Motor neuron (in vitro differentiated cells): ENCODE data around the gene SNX8. TPM values are rescaled to one million over a fixed set of nuclear protein-coding genes. Genes with fewer than 3 reads are reported as not detected.
"Not testable (repeated sequence)": the region's sequence is repeated elsewhere in the genome, so short reads cannot be mapped to it uniquely, and the experiment has no call there.

Experiments
- ATAC-seq, 8 experiments: fragments of 200-7000 bp; cut with Tn5 transposase; replicated peaks in 6 of 8; 2 replicates each; pipeline ENCODE4 v1.8.0; 2021; ENCODE audit warnings: mild to moderate bottlenecking in 8 of 8, moderate library complexity in 8 of 8
- H3K27ac ChIP-seq, 2 donors: fragments of 250-450 bp; sonication (Bioruptor Pico); 2 replicates each; pipeline ENCODE4 v1.9.0; 2021; ENCODE audit warnings: antibody characterized with exemption in 2 of 2, mild to moderate bottlenecking in 2 of 2, moderate library complexity in 1 of 2
- H3K4me1 ChIP-seq, 2 donors: fragments of 250-450 bp; sonication (Bioruptor Pico); replicated peaks in 1 of 2; 2 replicates each; pipeline ENCODE4 v1.6.1; 2021; ENCODE audit warnings: antibody characterized with exemption in 2 of 2, mild to moderate bottlenecking in 2 of 2, moderate library complexity in 1 of 2
- H3K4me3 ChIP-seq, 5 donors: fragments of 250-450 bp; sonication (Bioruptor Pico); 2 replicates each; pipeline ENCODE4 v1.9.0; 2021; ENCODE audit warnings: antibody characterized with exemption in 5 of 5, mild to moderate bottlenecking in 5 of 5, moderate library complexity in 4 of 5
- WGBS, 10 experiments: fragments of 450-650 bp; shearing (Covaris generic); methylation state at CpG; one replicate each; pipeline ENCODE4 v1.0.0; 2022; 5-methylcytosine and 5-hydroxymethylcytosine counted together
- in situ Hi-C, 9 experiments: fragments of 400-800 bp; cut with MboI; loops; one replicate each; pipeline ENCODE4 v1.15.0; 2021; ENCODE audit warnings: low sequenced_read_pairs in 9 of 9, low pct_unique_long_range_greater_than_20kb in 2 of 9; ENCODE audit not compliant: unreplicated experiment in 9 of 9
- total RNA-seq, 8 experiments: library from RNA; unstranded; fragments of 300-600 nt; gene quantifications; 2 replicates each; pipeline versions ENCODE4 v1.2.3 to v1.2.4, GENCODE V29; 2022

Gene SNX8
- total RNA-seq, 8 experiments from 2014 or later = 2.8 to 10.3 (median 6.9) TPM

DNA sequence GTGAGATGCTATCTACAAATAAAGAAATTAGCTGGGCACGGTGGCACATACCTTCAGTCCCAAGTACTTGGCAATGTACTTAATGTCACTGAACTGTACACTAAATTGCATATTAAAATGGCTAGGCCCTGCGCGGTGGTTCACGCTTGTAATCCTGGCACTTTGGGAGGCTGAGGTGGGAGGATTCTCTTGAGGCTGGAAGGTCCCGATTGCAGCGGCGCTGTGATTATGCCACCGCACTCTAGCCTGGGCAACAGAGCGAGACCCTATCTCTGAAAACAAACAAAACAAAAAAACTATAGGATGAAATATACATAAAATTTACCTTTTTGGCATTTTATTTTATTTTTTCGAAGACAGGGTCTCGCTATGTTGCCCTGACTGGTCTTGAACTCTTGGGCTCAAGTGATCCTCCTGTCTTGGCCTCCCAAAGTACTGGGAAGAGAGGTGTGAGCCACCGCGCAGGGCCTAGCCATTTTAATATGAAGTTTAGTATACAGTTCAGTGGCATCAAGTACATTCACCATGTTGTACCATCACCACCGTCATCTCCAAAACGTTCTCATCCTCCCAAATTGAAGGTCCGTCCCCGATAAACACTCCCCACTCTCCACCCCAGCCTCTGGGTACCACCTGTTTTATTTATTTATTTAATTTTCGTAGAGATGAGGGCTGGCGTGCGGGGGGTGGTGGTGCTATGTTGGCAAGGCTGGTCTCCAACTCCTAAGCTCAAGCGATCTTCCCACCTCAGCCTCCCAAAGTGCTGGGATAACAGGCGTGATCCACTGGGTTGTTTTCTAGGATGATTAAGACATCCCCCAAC lies 39.1 kb upstream of the SNX8 start:
- ATAC-seq = peak in 3 of 8 experiments; percentile 0 to 18 (median 2)
- in situ Hi-C loops = no loop called here
- Histone ChIP-seq H3K27ac (peak overlapping the region; percentile 100), H3K4me3 (peak overlapping the region; percentile 59 to 89 (median 75)), H3K4me1 (peaks cover 11 to 13% of the 10 kb centered on the region in 2 donors)
- 0 to 100% (median 61%) methylated on average over 1 to 14 of the region's 22 CpGs for WGBS, 10 experiments

DNA sequence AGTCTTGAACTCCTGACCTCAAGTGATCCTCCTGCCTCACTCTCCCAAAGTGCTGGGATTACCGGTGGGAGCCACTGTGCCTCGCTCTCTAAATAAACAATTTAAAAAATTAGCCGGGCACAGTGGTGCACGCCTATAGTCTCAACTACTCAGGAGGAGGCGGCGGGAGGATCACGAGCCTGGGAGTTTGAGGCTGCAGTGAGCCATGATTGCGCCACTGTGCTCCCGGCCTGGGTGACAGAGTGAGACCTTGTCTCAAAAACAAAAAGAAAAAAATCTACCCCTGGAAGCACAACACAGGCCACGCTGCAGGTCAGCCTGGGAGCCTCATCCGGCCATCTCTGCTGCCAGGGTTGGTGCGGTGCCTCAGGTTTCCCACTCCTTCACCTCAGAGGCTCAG lies 36.6 kb upstream of the SNX8 start:
- ATAC-seq = no peak
- Histone ChIP-seq H3K4me1 (peaks cover 2 to 4% of the 10 kb centered on the region in 2 donors), H3K4me3 (no peak overlapping the region), H3K27ac (no peak overlapping the region)
- WGBS, 10 experiments = 80 to 100% (median 96%) methylated on average over 1 to 7 of the region's 12 CpGs; no CpG with 5 or more reads in 4 of the 10 experiments
- in situ Hi-C loops = no loop called here

DNA sequence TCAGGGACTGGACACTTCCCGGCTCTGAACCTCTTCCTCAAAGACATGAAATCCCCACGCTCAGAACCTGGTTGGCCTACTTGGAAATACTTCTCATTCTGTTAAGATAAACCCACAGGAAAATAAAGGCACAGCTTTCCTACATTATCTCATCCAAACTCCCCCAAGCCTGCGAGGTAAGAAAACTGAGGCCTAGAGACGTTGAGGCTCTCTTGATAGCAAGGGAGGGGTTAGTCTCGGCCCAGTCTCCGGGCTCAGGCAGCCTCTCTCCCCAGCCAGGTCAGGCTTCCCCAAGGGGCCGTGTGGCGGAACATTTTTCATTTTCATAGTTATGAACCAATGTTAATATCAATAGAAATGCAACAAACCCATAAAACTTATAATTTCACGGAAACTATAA lies 35.8 kb upstream of the SNX8 start:
- in situ Hi-C loops = no loop called here
- WGBS, 10 experiments = 77 to 100% (median 100%) methylated on average over 1 to 4 of the region's 9 CpGs; no CpG with 5 or more reads in 3 of the 10 experiments
- no peak overlapping the region for H3K27ac ChIP-seq
- peaks cover 0 to 4% of the 10 kb centered on the region in 2 donors for H3K4me1 ChIP-seq
- ATAC-seq = no peak
- no peak overlapping the region for H3K4me3 ChIP-seq

DNA sequence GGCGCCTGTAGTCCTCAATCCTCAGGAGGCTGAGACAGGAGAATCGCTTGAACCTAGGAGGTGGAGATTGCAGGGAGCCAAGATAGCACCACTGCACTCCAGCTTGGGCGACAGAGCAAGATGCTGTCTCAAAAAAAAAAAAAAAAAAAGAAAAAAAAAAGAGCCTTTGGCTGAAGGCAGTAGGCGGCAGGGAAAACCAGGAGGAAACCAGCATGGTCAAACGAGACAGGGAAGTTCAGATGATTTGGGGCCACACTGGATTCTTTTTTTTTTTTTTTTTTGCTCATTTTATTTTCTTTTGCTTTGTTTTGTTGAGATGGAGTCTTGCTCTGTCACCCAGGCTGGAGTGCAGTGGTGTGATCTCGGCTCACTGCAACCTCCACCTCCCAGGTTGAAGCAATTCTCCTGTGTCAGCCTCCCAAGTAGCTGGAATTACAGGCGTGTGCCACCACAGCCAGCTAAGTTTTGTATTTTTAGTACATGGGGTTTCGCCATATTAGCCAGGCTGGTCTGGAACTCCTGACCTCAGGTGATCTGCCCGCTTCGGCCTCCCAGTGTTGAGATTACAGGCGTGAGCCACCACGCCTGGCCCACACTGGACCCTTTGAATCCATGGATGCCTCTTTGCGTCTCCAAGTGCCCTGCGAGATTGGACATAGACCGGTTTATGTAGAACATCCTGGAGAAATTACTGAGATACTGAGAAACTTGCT lies 33.3 kb upstream of the SNX8 start:
- H3K4me3 ChIP-seq, in situ Hi-C loops, H3K4me1 ChIP-seq, H3K27ac ChIP-seq: not testable (repeated sequence)
- ATAC-seq = peak in 1 of 8 experiments; percentile 23
- 53 to 100% (median 90%) methylated on average over 1 to 7 of the region's 15 CpGs; no CpG with 5 or more reads in 1 of the 10 experiments for WGBS, 10 experiments

DNA sequence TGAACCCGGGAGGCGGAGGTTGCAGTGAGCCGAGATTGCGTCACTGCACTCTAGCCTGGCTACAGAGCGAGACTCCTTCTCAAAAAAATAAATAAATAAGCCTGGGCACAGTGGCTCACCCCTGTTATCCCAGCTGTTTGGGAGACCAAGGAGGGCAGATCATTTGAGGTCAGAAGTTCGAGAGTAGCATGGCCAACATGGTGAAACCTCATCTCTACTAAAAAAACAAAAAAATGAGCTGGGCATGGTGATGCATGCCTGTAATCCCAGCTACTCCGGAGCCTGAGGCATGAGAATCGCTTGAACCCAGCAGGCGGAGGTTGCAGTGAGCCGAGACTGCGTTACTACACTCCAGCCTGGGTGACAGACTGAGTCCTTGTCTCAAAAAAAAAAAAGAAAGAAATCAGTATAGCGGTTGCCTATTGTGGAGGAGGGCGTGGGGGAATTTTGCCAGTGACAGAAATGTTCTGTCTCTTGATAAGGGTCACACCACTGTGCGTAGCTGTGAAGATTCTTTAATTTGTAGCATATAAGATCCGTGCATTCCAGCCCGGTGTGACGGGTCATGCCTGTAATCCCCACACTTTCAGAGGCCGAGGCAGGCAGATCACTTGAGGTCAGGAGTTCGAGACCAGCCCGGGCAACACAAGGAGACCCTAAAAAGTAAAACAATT lies 22.5 kb upstream of the SNX8 start:
- WGBS, 10 experiments = 87 to 100% (median 96%) methylated on average over 1 to 10 of the region's 20 CpGs
- no peak overlapping the region for H3K27ac ChIP-seq
- in situ Hi-C loops = no loop called here
- no peak for ATAC-seq
- no peak overlapping the region for H3K4me3 ChIP-seq
- H3K4me1 ChIP-seq = no peaks in the 10 kb centered on the region

DNA sequence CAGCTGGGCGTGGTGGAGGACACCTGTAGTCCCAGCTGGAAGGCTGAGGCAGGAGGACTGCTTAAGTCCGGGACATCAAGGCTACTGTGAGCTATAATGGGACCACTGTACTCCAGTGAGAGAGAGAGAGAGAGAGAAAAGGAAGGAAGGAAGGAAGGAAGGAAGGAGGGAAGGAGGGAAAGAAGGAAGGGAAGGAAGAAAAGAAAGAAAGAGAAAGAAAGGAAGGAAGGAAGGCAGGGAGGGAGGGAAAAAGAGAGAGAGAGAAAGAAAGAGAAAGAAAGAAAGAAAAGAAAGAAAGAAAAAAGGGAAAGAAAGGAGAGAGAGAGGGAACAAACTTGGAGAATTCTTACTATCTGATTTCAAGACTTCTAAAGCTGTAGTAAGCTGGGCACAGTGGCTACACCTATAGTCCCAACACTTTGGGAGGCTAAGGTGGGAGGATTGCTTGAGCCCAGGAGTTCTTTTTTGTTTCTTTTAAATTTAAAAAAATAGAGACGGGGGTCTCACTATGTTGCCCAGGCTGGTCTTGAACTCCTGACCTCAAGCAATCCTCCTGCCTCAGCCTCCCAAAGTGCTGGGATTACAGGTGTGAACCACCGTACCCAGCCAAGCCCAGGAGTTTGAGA lies 18.5 kb upstream of the SNX8 start:
- H3K4me1 ChIP-seq, H3K27ac ChIP-seq, ATAC-seq, H3K4me3 ChIP-seq, in situ Hi-C loops: not testable (repeated sequence)
- 76 to 99% (median 87%) methylated on average over 1 to 4 of the region's 4 CpGs for whole genome bisulfite sequencing, 10 experiments

DNA sequence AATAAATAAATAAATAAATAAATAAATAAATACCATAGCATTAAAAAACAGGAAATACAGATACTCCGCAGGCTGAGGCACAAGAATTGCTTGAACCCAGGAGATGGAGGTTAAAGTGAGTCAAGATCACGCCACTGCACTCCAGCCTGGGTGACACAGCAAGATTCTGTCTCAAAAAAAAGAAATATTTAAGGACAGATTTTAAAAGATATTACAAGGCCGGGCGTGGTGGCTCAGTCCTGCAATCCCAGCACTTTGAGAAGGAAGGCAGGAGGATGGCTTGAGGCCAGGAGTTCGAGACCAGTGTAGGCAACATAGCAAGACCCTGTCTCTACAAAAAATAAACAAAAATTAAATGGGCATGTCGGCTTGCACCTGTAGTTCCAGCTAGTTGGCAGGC lies 17.5 kb upstream of the SNX8 start:
- Histone ChIP-seq H3K4me1 (no peaks in the 10 kb centered on the region), H3K4me3 (no peak overlapping the region), H3K27ac (no peak overlapping the region)
- in situ Hi-C loops = no loop called here
- 83 to 100% (median 91%) methylated on average over 2 to 6 of the region's 6 CpGs; no CpG with 5 or more reads in 2 of the 10 experiments for WGBS, 10 experiments
- no peak for ATAC-seq

DNA sequence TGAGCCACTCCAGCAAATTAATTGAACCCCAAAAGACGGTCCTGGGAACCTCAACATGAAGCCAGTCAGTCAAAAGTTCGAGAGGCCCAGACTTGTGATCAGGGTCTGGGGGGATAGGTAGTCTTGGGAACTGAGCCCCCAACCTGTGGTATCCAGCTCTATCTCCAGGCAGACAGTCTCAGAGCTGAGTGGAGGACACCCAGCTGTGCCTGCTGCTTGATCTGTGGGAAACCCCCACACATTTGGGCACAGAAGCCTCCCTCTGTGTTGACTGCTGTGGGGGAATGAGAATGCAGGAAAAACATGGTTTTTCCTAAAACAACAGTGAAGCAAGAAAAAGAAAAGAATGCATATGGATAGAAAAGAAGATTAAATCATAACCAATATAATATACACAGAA lies 16.3 kb upstream of the SNX8 start:
- ATAC-seq = no peak
- in situ Hi-C loops = no loop called here
- no peak overlapping the region for H3K4me3 ChIP-seq
- WGBS, 10 experiments = 80 to 100% (median 100%) methylated on average over 1 of the region's 2 CpGs; no CpG with 5 or more reads in 5 of the 10 experiments
- H3K4me1 ChIP-seq = no peaks in the 10 kb centered on the region
- H3K27ac ChIP-seq = no peak overlapping the region

DNA sequence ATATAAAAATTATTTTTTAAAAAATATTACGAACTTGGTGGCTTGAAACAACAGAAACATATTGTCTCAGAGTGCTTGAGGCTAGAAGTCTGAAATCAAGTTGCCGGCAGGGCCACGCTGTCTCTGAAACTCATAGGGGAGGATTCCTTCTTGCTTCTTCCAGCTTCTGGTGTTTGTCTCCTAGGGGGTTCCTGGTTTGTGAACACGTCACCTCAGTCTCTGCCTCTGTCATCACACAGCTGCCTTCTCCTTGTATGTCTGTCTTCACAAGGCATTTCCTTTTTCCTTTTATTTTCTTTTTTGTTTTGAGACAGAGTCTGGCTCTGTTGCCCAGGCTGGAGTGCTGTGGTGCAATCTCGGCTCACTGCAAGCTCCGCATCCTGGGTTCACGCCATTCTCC lies 12.7 kb upstream of the SNX8 start:
- ATAC-seq = no peak
- in situ Hi-C loops = no loop called here
- H3K27ac ChIP-seq = no peak overlapping the region
- H3K4me1 ChIP-seq = no peaks in the 10 kb centered on the region
- WGBS, 10 experiments = 76 to 100% (median 90%) methylated on average over 1 to 7 of the region's 7 CpGs
- H3K4me3 ChIP-seq = no peak overlapping the region

DNA sequence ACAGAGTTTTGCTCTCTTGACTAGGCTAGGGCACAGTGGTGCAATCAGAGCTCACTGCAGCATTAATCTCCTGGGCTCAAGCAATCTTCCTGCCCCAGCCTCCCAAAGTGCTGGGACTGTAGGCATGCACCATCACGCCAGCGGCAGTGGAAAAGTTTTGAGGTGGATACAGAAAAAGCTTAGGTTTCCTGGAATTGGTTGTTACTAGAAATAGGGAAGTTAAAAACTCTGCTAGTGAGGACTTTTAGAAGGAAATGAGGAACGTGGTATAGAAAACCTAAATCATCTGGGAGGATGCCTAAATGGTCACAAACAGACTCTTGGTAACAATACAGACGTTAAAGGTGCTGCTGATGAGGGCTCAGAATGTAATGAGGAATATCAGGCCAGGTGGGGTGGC lies 10.9 kb upstream of the SNX8 start:
- in situ Hi-C loops = no loop called here
- Histone ChIP-seq H3K27ac (no peak overlapping the region), H3K4me1 (no peaks in the 10 kb centered on the region), H3K4me3 (no peak overlapping the region)
- WGBS, 10 experiments = 33 to 92% (median 67%) methylated on average over 1 to 4 of the region's 4 CpGs; no CpG with 5 or more reads in 3 of the 10 experiments
- ATAC-seq = no peak

DNA sequence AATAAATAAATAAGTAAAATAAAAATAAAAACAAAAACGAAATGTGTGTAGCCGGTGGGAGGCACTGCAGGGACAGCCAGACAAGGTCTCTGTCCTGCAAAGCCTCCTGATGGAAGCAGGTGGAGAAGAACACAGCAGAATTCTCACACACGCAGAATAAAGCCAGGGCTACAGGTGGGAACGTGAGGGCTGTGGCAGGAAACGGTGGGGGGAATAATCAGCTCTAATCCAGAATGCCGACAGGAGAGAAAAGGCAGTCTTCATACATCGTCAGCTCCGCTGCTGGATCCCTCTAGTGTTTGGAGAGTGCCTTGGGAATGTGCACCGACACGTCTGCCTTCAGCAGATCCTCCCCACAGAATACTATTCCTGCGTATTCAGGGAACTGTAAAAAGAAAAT lies 6.8 kb upstream of the SNX8 start:
- ATAC-seq = peak in 3 of 8 experiments; percentile 28 to 62 (median 44)
- Histone ChIP-seq H3K27ac (no peak overlapping the region), H3K4me1 (no peaks in the 10 kb centered on the region), H3K4me3 (no peak overlapping the region)
- 0 to 100% (median 76%) methylated on average over 1 to 8 of the region's 11 CpGs; no CpG with 5 or more reads in 3 of the 10 experiments for WGBS, 10 experiments
- in situ Hi-C loops = no loop called here

DNA sequence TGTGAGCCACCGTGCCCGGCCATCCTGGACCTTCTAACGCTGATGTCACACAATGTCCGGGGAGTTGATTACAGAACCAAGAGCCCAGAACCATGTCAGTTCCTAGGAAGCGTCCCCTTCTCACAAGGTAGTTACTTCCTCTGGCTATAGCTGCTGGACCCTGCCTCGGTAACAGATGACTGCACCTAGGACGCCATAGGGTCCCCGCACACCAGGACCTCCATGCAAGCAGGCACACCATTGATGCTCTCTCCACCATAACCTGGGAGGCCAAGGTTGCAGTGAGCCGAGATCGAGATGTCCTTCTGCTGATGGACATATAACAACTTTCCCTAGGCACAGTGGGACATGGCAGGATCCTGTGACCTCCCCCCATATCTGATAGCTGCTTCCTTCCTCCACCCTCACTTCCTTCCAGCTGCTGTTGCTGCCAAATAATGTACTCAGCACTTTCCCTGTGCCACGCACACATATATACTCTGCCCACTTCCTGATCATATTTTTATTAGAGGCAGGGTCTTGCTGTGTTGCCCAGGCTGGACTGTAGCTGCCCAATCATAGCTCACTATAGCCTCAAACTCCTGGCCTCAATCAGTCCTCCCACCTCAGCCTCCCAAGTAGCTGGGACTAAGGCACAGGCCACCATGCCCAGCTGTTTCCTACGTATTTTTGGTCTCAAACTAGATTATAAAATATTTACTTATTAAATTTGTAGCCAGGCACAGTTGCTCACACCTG lies 3.5 kb upstream of the SNX8 start:
- ATAC-seq = no peak
- 80 to 100% (median 88%) methylated on average over 1 to 8 of the region's 12 CpGs; no CpG with 5 or more reads in 1 of the 10 experiments for WGBS, 10 experiments
- in situ Hi-C loops = no loop called here
- no peak overlapping the region for H3K27ac ChIP-seq
- H3K4me1 ChIP-seq = peaks cover 0 to 3% of the 10 kb centered on the region in 2 donors
- H3K4me3 ChIP-seq = no peak overlapping the region
